Prostate gland (tissue), 2 donors: Measurements from ENCODE around the gene TSEN2. TPM values are rescaled to one million over a fixed set of nuclear protein-coding genes. Genes with fewer than 3 reads are reported as not detected.
"Not testable (repeated sequence)": the region's sequence is repeated elsewhere in the genome, so short reads cannot be mapped to it uniquely, and the experiment has no call there.

Source experiments
- DNase-seq: peaks from one replicate; pipeline ENCODE4 v3.0.0-alpha.2; 2019; ENCODE audit warnings: low spot score
- H3K27ac ChIP-seq, 2 donors: fragments of 200-600 bp; sonication (generic); 2 replicates each; pipeline ENCODE4 v1.5.1; 2017 to 2019
- H3K27me3 ChIP-seq: fragments of 200-600 bp; sonication (generic); replicated peaks from 2 replicates; pipeline ENCODE4 v1.5.1; 2019; ENCODE audit not compliant: insufficient read depth
- H3K36me3 ChIP-seq, 2 donors: fragments of 200-600 bp; sonication (generic); 1 replicate in 1 of 2; 2 replicates in 1 of 2; pipeline versions ENCODE4 v1.5.1 to v1.8.1; 2017 to 2019
- H3K4me1 ChIP-seq: fragments of 200-600 bp; sonication (generic); replicated peaks from 2 replicates; pipeline ENCODE4 v1.5.1; 2019
- H3K4me3 ChIP-seq, 2 donors: fragments of 200-600 bp; sonication (generic); 2 replicates each; pipeline ENCODE4 v1.5.1; 2017 to 2019
- H3K9me3 ChIP-seq: fragments of 200-600 bp; sonication (generic); 2 replicates; pipeline ENCODE4 v1.5.1; 2017
- POLR2A ChIP-seq: fragments of 450-650 bp; IDR thresholded peaks from one replicate; pipeline ENCODE4 v1.6.1; 2016; ENCODE audit warnings: antibody characterized with exemption, mild to moderate bottlenecking
- POLR2AphosphoS5 ChIP-seq: sonication (generic); formaldehyde crosslinking; IDR thresholded peaks from one replicate; pipeline ENCODE4 v1.6.1; 2017; ENCODE audit warnings: antibody characterized with exemption
- WGBS: methylation state at CpG from one replicate; pipeline ENCODE4 v1.1.5; 2018; 5-methylcytosine and 5-hydroxymethylcytosine counted together
- intact Hi-C: fragments of 100-400 bp; cut with DNase I; formaldehyde crosslinking; loops from one replicate; pipeline ENCODE4 v1.14.2; 2022
- total RNA-seq, 2 donors: library from RNA; depleted of rRNA; stranded (reverse); fragments of >200 nt; gene quantifications; one replicate each; pipeline ENCODE4 v1.1.0, GENCODE V29; 2016
- TF ChIP-seq, protein P1 (sequence below), 4 experiments: fragments of 200-600 bp in 2 of 4; fragments of 450-650 bp in 2 of 4; sonication (generic) in 2 of 4; IDR thresholded peaks; 1 replicate in 3 of 4; 2 replicates in 1 of 4; pipeline ENCODE4 v1.5.1; 2016 to 2019; ENCODE audit warnings: antibody characterized with exemption in 4 of 4, mild to moderate bottlenecking in 2 of 4, moderate library complexity in 2 of 4

The TSEN2 gene
- total RNA-seq, 2 donors from 2014 or later: 13.8 to 14.9 TPM

DNA sequence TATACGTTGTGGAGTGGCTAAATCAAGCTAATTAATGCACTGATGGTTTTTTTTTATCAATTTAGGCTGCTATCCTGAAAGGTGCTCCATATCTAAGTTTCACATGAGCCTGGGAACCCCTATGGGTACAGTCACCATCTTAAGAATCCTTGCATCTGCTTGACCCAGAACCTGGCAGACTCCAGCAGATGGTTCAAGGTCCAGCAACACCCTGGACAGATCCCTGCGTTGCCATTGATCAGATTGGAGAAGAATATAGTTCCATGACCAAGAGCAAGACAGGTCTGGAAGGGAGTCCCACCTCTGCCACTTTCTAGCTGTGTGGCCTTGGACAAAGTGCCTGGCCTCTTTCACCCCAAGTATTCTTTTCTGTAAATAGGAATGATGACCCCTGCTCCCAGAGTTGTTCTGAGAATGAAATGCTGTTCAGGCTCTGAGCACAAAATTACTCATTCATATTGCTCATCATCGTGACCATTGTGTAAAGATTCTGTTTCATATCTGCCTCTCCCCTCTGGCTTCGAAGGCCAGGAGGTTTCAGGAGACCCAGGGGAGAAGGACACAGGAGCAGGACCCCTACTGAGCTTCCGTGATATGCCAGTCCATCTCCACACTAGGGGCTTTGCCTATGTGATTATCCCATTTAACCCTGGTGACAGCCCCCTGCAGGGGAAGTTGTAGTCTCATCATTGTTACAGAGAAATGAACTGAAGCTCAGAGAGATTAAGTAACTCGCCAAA is 30.0 kb upstream of the TSEN2 start:
- no peak for DNase-seq
- WGBS: 73% methylated on average over 6 of the region's 6 CpGs
- no peak overlapping the region for H3K27ac ChIP-seq

DNA sequence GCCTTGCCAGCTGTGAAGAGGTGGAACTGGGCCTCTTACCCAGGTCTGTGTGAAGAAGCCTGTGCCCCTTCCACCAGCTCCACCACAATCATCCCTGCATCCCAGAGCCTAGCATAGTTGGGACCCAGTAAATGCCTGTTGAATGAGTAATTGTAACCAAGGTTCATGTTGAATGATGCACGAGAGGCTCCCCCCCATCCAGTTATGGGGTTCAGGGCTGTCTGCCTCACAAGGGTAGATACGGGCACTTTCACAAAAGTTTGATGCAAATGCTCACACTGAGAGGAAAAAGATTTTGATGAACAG is 29.5 kb upstream of the TSEN2 start:
- H3K36me3 ChIP-seq: no peaks in the 10 kb centered on the region
- TF ChIP-seq POLR2A: no peak
- TF ChIP-seq, protein P1, sequence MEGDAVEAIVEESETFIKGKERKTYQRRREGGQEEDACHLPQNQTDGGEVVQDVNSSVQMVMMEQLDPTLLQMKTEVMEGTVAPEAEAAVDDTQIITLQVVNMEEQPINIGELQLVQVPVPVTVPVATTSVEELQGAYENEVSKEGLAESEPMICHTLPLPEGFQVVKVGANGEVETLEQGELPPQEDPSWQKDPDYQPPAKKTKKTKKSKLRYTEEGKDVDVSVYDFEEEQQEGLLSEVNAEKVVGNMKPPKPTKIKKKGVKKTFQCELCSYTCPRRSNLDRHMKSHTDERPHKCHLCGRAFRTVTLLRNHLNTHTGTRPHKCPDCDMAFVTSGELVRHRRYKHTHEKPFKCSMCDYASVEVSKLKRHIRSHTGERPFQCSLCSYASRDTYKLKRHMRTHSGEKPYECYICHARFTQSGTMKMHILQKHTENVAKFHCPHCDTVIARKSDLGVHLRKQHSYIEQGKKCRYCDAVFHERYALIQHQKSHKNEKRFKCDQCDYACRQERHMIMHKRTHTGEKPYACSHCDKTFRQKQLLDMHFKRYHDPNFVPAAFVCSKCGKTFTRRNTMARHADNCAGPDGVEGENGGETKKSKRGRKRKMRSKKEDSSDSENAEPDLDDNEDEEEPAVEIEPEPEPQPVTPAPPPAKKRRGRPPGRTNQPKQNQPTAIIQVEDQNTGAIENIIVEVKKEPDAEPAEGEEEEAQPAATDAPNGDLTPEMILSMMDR (IDR thresholded peaks at IDR 0.05): no peak
- TF ChIP-seq POLR2AphosphoS5: no peak
- 91% methylated on average over 2 of the region's 2 CpGs for WGBS

More for the DNA sequence above, 30.0 kb upstream of the TSEN2 start:
- TF ChIP-seq, protein P1 (IDR thresholded peaks at IDR 0.05): no peak
- TF ChIP-seq POLR2A: no peak
- TF ChIP-seq POLR2AphosphoS5: no peak
- no peaks in the 10 kb centered on the region for H3K9me3 ChIP-seq
- no peaks in the 10 kb centered on the region for H3K4me1 ChIP-seq
- no peak overlapping the region for H3K4me3 ChIP-seq
- no peaks in the 10 kb centered on the region for H3K27me3 ChIP-seq
- intact Hi-C loops: no loop called here
- H3K36me3 ChIP-seq: no peaks in the 10 kb centered on the region

DNA sequence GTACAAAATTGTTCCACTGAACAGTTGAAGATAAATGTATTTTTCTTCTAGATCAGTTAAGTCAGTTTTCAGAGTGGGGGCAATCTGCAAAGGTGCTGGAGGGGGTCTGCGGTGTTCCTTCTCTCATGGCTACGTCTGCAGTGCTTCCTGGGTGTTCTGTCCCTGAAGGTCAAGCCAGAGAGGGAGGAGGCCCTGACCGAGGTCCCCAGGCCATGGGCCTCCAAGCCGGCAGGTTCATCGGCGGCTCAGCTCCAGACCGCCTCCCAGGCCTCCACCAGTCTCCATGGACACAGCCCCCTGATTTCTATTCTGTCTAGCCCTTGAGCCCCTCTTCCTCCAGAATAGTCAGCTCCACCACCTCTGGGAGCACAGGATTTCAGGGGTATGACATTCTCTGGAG is 28.5 kb upstream of the TSEN2 start:
- intact Hi-C loops: no loop called here
- 93% methylated on average over 7 of the region's 7 CpGs for WGBS
- H3K36me3 ChIP-seq: no peaks in the 10 kb centered on the region

More for the DNA sequence above, 29.5 kb upstream of the TSEN2 start:
- no peaks in the 10 kb centered on the region for H3K9me3 ChIP-seq
- no peak for DNase-seq
- intact Hi-C loops: no loop called here
- no peaks in the 10 kb centered on the region for H3K27me3 ChIP-seq
- no peak overlapping the region for H3K27ac ChIP-seq
- no peaks in the 10 kb centered on the region for H3K4me1 ChIP-seq
- H3K4me3 ChIP-seq: no peak overlapping the region

DNA sequence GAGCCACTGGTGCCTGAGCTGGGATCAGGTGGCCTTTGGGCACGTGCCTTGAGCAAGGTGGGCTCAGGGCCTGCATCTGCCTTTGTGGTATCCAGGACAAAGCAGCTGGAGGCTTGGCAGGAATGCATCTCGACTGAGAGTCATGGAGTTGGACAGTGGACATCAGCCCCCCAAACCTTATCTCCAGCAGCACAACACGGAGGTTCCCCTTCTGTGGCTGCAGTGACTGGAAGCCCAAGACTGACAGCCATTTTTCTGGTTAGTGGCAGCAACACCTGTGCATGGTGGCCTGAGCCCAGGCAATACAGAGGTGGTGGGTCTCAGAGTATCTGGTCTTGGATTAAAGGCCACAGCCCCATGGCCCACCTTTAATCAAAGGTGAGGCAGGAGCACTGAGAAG is 27.8 kb upstream of the TSEN2 start:
- no peak for TF ChIP-seq POLR2AphosphoS5
- TF ChIP-seq, protein P1 (IDR thresholded peaks at IDR 0.05): no peak
- no peak for TF ChIP-seq POLR2A
- 83% methylated on average over 3 of the region's 3 CpGs for WGBS
- no peak overlapping the region for H3K27ac ChIP-seq
- H3K36me3 ChIP-seq: no peaks in the 10 kb centered on the region
- no peak overlapping the region for H3K4me3 ChIP-seq
- H3K27me3 ChIP-seq: no peaks in the 10 kb centered on the region
- DNase-seq: no peak
- no peaks in the 10 kb centered on the region for H3K4me1 ChIP-seq
- intact Hi-C loops: no loop called here
- H3K9me3 ChIP-seq: no peaks in the 10 kb centered on the region

More for the DNA sequence above, 28.5 kb upstream of the TSEN2 start:
- H3K4me3 ChIP-seq: no peak overlapping the region
- TF ChIP-seq, protein P1 (IDR thresholded peaks at IDR 0.05): no peak
- TF ChIP-seq POLR2A: no peak
- no peak for TF ChIP-seq POLR2AphosphoS5
- no peak for DNase-seq
- no peaks in the 10 kb centered on the region for H3K27me3 ChIP-seq
- H3K27ac ChIP-seq: no peak overlapping the region
- no peaks in the 10 kb centered on the region for H3K4me1 ChIP-seq
- no peaks in the 10 kb centered on the region for H3K9me3 ChIP-seq

DNA sequence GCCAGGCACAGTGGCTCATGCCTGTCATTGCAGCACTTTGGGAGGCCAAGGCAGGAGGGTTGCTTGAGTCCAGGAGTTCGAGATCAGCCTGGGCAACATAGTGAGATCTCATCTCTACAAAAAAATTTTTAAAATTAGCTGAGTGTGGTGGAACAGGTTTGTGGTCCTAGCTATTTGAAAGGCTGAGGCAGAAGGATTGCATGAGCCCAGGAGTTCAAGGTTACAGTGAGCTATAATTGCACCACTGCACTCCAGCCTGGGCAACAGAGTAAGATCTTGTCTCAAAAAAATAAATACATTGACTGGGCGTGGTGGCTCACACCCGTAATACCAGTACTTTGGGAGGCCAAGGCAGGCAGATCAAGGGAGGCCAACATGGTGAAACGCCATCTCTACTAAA is 26.9 kb upstream of the TSEN2 start:
- H3K9me3 ChIP-seq, H3K4me1 ChIP-seq, H3K36me3 ChIP-seq, H3K4me3 ChIP-seq, intact Hi-C loops, DNase-seq, H3K27ac ChIP-seq, H3K27me3 ChIP-seq: not testable (repeated sequence)
- WGBS: 93% methylated on average over 4 of the region's 4 CpGs
